CD4-positive, alpha-beta T cell treated with Interleukin-17A for 4 hours (primary cell): ENCODE results near the gene VSNL1.

Experiments
- DNase-seq: peaks from one replicate; pipeline ENCODE4 v3.0.0-alpha.2; 2020; ENCODE audit warnings: mixed read lengths

Gene VSNL1

DNA sequence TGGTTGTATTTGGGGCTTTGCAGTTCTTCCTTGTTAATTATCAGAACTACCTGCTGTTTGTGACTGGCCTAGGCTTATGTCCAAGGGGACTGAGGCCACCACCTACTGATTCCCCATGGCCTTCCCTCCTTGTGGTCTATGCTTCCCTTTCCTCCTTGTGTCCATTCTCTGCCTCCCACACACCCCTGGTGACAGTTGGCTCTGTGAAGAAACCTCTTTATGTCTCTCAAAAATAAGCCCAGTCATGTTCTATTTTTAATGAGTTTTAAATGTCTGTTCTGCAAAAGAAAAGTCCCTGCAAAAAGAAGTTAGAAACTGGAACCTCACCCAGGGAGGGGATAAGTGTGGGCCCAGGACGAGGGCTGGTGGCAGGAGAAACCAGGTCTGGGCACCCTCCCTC lies 108.1 kb downstream of the VSNL1 start:
- no peak for DNase-seq

- DNase-seq = no peak
Observed at GRCh38 chr2:17649026-17649425, 108.5 kb downstream of the VSNL1 start.

- no peak for DNase-seq
Observed at GRCh38 chr2:17652681-17653394, 112.3 kb downstream of the VSNL1 start.

DNA sequence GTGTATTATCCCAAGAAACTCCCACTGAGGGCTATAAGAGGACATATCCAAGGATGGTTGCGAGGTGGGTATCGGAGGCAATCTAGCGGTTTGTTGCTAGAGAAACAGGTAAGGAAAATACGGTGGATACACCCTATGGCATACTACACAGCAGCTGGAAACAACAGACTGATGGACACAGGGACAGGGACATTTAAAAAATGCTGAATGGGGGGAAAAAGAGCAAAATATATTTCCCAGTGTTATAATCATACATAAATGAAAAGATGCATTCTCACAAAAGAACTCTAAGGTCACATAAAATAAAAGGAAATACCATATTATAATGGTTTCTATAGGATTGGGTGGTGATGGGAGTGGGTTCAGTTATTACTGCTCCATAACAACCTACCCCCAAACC lies 117.3 kb downstream of the VSNL1 start:
- DNase-seq = no peak

- no peak for DNase-seq
Observed at GRCh38 chr2:17658251-17658843, 117.9 kb downstream of the VSNL1 start.

DNA sequence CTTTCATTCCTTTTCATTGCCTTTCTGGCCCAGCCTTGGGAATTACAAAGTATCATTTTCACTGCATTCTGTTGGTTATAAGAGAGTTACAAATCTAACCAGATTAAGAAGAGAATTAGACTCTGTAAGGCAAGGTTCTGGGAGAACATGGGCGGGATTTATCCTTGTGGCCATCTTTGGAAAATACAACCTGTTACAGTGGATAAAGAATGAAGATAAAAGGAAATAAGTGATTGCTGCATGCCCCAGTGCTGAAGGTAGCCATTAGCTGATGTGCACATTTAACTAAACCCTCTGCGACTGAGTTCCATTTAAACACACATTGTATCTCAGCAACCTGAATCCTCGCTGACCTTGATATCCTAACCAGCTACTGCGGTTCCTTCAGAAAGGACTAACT lies 119.7 kb downstream of the VSNL1 start:
- no peak for DNase-seq

DNA sequence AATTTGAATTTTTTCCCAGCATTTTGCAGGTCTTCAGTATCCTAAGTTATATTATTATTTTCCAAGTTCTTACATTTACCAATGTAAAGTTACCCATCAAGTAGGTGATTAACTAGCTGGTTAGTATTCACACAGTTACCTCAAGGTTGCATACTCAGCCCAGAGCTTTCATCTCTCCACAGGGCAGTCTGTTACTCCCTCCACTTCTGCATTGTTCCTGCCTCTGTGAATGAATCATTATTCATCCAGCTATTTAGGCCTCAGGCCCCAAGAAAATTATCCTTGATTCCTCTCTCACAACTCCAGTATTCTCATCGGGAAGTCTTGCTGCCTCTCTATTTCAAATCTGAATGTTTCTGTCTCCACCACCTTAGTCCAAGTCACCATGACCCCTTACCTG lies 121.0 kb downstream of the VSNL1 start:
- no peak for DNase-seq

DNA sequence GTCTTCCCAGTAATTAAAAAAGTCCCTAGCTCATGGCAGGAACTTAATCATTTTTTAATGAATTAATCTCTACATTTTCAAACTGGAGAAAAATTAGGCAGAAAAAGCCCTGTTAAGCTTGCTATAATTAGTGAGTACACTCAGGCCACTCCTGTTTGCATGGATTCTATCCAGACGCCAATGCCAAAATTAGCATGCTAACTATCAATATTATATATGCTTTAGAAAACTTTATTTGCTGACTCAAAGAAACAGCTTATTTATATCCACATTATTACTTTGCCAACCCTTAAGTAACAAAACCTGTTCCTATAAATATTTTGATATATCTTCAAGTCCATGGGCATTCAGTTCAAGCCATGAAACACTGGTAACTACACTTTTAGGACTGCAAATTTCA lies 122.2 kb downstream of the VSNL1 start:
- DNase-seq = no peak

GRCh38 chr2:17664534-17664933 lies 124.0 kb downstream of the VSNL1 start:
- no peak for DNase-seq

- no peak for DNase-seq
Observed at GRCh38 chr2:17667898-17668297, 127.4 kb downstream of the VSNL1 start.

DNA sequence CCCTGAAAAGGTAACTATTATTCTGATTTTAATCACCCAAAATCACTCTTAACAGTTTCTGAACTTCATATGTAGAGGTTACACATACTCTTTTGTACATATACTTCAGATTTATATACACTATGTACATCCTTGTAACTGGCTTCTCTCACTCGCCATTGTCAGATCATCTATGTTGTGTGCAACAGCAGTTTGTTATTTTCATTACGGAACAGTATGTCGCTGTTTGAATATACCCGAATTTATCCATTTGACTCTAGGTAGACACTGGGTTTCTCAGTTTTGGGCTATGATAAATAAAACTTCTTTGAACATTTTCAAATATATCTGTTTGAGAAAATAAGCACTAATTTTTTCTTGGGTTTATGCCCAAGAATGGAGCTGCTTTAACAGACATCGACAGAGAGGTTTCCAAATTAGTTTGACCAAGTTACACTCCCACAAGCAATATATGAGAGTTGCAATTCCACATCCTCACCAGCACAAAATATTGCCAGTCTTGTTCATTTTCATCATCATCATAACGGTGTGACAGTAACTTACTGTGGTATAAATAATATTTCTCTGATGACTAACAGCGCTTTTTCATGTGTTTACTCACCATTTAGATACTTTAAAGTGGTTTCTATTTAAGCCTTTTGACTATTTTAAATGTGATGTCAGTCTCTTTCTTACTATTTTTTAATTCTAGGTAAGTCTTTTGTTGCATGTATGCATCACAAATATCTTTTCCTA lies 132.3 kb downstream of the VSNL1 start:
- no peak for DNase-seq

DNA sequence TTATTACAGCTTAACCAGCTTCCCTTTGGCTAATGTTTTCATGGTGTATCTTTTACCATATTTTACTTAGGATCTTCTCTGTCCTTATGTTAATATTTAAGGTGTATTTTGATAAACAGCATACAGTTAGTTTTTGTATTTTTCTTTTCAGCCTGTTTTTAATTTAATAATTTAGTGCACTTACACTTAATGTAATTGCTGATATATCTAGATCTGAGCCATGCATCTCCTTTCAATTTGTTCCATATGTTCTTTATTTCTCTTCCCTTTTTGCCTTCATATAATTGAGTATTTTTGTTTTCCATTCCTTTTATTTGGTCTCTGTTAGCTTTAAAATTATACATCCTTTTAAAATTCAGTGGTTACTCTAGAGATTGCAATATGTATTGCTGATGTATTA lies 134.3 kb downstream of the VSNL1 start:
- DNase-seq = no peak

DNA sequence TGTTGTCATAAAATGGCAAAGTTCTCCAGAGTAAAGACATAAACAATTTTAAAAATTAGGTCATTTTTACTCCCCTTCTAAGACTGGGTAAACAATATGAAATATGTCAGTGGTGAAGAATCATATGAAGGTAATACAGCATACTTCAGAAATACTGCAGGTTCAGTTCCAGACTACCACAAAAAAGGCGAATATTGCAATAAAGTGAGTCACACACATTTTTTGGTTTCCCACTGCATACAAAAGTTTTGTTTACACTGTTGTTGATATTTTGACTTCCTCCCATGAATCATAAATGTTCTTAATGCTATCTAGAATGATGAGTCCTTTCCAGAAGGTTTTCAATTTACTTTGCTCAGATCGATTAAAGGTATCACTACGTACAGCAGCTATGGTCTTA lies 139.6 kb downstream of the VSNL1 start:
- no peak for DNase-seq

DNA sequence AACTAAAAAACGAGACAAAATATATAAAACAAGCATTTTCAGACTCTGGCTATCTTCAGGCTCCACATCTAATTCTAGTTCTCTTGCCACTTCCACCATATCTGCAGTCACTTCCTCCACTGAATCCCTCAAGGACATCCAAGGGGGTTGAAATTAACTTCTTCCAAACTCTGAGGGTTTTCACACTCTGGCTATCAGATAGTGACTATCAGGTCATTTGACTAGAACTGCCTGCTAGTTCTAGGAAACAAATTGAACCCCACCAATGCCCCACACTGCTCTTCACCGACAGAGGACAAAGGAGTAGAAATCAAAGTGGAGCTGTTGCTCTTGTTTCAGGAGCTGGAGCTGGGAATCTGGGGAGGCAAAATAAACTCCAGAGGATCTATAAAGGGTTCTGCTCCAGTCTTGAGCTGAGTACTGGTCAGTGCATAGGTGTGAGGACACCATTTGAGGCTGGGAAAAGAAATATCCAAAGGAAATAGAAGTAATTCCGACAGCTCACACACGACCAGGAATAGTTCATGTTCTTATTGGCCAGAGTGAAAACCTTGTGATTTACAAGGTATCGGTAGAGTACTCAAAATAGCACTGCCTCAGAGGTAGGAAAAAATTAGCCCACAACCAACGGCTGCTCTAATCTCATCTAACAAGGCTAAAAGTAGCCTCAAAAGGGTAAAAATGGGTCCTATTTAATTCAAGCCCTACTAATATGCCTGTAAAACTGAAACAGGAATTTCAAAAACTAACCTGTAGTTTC lies 141.8 kb downstream of the VSNL1 start:
- DNase-seq = no peak

- DNase-seq = no peak
Observed at GRCh38 chr2:17683981-17684380, 143.5 kb downstream of the VSNL1 start.

DNA sequence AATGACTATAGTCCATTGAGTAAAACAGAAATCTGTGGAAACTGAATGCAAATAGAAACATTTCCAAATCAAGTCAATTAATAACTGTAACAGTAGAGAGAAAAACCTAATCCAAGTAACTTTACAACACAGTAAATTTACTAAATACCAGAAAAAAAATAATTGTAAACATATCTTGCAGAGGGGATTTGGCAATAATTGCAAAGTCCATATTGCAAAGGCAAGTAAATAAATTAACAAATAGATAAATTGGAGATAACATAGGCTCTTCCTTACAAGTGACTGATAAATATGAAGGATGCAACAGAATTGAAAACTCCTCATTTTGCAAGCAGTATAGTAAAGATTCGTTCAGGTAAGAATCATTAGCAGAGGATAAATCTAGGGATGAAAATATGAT lies 148.1 kb downstream of the VSNL1 start:
- no peak for DNase-seq

GRCh38 chr2:17689010-17689409 lies 148.5 kb downstream of the VSNL1 start:
- no peak for DNase-seq

- DNase-seq = no peak
Observed at GRCh38 chr2:17690776-17691175, 150.3 kb downstream of the VSNL1 start.
